HepG2 (cell line): Measurements from ENCODE around the gene SKIDA1. TPM values are rescaled to one million over a fixed set of nuclear protein-coding genes. Genes with fewer than 3 reads are reported as not detected.

ENCODE experiments used
- GATAD2A ChIP-seq: IDR thresholded peaks from 2 replicates; pipeline ENCODE4 v1.6.1; 2016
- GFI1 ChIP-seq: sonication (generic); formaldehyde crosslinking; IDR thresholded peaks from 2 replicates; pipeline ENCODE4 v1.5.0; 2020; ENCODE audit warnings: missing genetic modification reagents, mild to moderate bottlenecking, borderline replicate concordance
- HOXA9 ChIP-seq: sonication (generic); formaldehyde crosslinking; IDR thresholded peaks from 2 replicates; pipeline ENCODE4 v1.8.1; 2022; ENCODE audit warnings: missing genetic modification reagents, mild to moderate bottlenecking, moderate library complexity, borderline replicate concordance
- POLR2AphosphoS5 ChIP-seq: IDR thresholded peaks from 2 replicates; pipeline ENCODE4 v1.6.1; 2012; ENCODE audit warnings: low read depth, low read length
- PTBP1 ChIP-seq: fragments of 200-400 bp; formaldehyde crosslinking; IDR thresholded peaks from 2 replicates; pipeline ENCODE4 v1.6.1; 2018; ENCODE audit warnings: low read length, low read depth; ENCODE audit not compliant: poor library complexity, severe bottlenecking
- RNF2 ChIP-seq: fragments of 450-650 bp; conservative IDR thresholded peaks from 2 replicates; pipeline ENCODE4 v1.6.1; 2016; ENCODE audit warnings: low read depth
- SNAI1 ChIP-seq: sonication (generic); formaldehyde crosslinking; IDR thresholded peaks from 2 replicates; pipeline ENCODE4 v1.5.0; 2020; ENCODE audit warnings: mild to moderate bottlenecking, missing genetic modification reagents, borderline replicate concordance
- TGIF2 ChIP-seq: IDR thresholded peaks from 2 replicates; pipeline ENCODE4 v1.6.1; 2016; ENCODE audit warnings: control low read depth, missing compliant biosample characterization
- ZC3H4 ChIP-seq: sonication (generic); formaldehyde crosslinking; IDR thresholded peaks from 2 replicates; pipeline ENCODE4 v1.4.0; 2020; ENCODE audit warnings: missing genetic modification reagents, borderline replicate concordance
- ZNF30 ChIP-seq: sonication (generic); formaldehyde crosslinking; IDR thresholded peaks from 2 replicates; pipeline ENCODE4 v1.5.0; 2020; ENCODE audit warnings: mild to moderate bottlenecking, missing genetic modification reagents
- ZNF34 ChIP-seq: sonication (generic); formaldehyde crosslinking; IDR thresholded peaks from 2 replicates; pipeline ENCODE4 v1.4.0; 2020; ENCODE audit warnings: mild to moderate bottlenecking, missing genetic modification reagents, borderline replicate concordance
- ZNF552 ChIP-seq: sonication (generic); formaldehyde crosslinking; IDR thresholded peaks from 2 replicates; pipeline ENCODE4 v1.9.0; 2022; ENCODE audit warnings: missing genetic modification reagents, mild to moderate bottlenecking, borderline replicate concordance
- ZNF607 ChIP-seq: sonication (generic); formaldehyde crosslinking; IDR thresholded peaks from 2 replicates; pipeline ENCODE4 v1.5.1; 2020; ENCODE audit warnings: missing genetic modification reagents, mild to moderate bottlenecking, borderline replicate concordance
- polyA plus RNA-seq, 8 experiments: library from polyadenylated mRNA; depleted of rRNA in 3 of 8; stranded (reverse) in 7 of 8; unstranded in 1 of 8; fragments of >200 nt; fragmentation: Illumina TruSeq in 4 of 8; extraction: Trizol in 4 of 8; gene quantifications; 2 replicates each; pipeline versions ENCODE4 v1.2.1 to v1.2.3, GENCODE V29; 2011 to 2016; ENCODE audit warnings: low read depth in 4 of 8, missing spikeins in 1 of 8, mixed read lengths in 1 of 8; ENCODE audit not compliant: insufficient read depth in 1 of 8
- total RNA-seq, 5 experiments: library from RNA; depleted of rRNA; stranded (reverse); fragments of >200 nt; fragmentation: Illumina TruSeq; extraction: Trizol; gene quantifications; 2 replicates each; pipeline ENCODE4 v1.2.3, GENCODE V29; 2016; ENCODE audit warnings: low read depth in 1 of 5
- TF ChIP-seq, protein P1 (sequence below), 2 experiments: sonication (generic) in 1 of 2; formaldehyde crosslinking in 1 of 2; IDR thresholded peaks; 2 replicates each; pipeline versions ENCODE4 v1.4.0 to v1.6.1; 2018 to 2020; ENCODE audit warnings: missing genetic modification reagents in 2 of 2, borderline replicate concordance in 1 of 2, low read depth in 1 of 2, mild to moderate bottlenecking in 1 of 2, missing biosample characterization in 1 of 2
- TF ChIP-seq, protein P2 (sequence below): sonication (generic); formaldehyde crosslinking; IDR thresholded peaks from 2 replicates; pipeline ENCODE4 v1.8.0; 2022; ENCODE audit warnings: missing genetic modification reagents, mild to moderate bottlenecking, borderline replicate concordance
- TF ChIP-seq, protein P3 (sequence below): sonication (generic); formaldehyde crosslinking; IDR thresholded peaks from 2 replicates; pipeline ENCODE4 v1.5.1; 2020; ENCODE audit warnings: mild to moderate bottlenecking, missing genetic modification reagents, moderate library complexity
- TF ChIP-seq, protein P4 (sequence below): sonication (generic); formaldehyde crosslinking; IDR thresholded peaks from 2 replicates; pipeline ENCODE4 v1.9.0; 2021; ENCODE audit warnings: missing genetic modification reagents, borderline replicate concordance
- TF ChIP-seq, protein P5 (sequence below): sonication (generic); formaldehyde crosslinking; IDR thresholded peaks from 2 replicates; pipeline ENCODE4 v1.8.0; 2023; ENCODE audit warnings: mild to moderate bottlenecking, missing genetic modification reagents

The SKIDA1 gene
- total and polyA plus RNA-seq, 2 of the 13 experiments (the other 11 are each of a cell fraction or from before 2014, with no cell fraction given), result 0.73 to 1.5 TPM

DNA sequence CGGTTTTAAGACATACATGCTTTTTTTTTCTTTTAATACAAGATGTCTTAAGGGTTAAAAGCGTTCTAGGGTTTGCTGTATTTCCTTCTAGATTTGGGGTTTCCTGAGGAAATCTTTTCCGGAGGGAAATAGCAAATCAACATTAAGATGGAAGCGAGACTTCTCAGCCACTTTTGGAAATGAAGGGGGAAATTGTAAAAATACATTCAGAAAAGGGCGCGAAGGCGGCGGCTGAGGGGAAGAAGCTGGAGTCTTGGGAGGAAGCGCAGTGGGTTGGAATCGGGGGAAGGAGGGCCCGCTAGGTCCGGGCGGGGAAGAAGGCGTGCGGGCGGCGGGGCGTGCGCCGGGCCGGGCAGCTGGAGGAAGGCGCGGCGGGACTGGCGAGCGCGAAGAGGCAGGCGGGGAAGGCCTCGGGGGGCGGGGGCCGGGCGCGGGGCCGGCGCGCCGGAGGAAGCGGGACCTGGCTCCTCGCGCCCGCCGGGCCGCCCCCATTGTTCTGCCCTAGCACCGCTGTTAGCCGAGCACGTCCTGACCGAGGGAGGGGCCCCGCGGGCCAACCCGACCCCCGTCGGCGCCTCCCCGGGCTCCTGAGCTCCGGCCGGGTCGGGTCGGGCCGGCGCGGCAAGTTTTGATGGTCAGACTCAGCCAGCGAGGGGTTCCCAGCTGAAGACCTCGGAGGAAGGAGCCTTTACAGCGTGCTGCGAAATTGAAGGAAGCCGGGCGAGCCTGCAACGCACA lies 1.5 kb upstream of the SKIDA1 start (continued):
- TF ChIP-seq, protein P1, sequence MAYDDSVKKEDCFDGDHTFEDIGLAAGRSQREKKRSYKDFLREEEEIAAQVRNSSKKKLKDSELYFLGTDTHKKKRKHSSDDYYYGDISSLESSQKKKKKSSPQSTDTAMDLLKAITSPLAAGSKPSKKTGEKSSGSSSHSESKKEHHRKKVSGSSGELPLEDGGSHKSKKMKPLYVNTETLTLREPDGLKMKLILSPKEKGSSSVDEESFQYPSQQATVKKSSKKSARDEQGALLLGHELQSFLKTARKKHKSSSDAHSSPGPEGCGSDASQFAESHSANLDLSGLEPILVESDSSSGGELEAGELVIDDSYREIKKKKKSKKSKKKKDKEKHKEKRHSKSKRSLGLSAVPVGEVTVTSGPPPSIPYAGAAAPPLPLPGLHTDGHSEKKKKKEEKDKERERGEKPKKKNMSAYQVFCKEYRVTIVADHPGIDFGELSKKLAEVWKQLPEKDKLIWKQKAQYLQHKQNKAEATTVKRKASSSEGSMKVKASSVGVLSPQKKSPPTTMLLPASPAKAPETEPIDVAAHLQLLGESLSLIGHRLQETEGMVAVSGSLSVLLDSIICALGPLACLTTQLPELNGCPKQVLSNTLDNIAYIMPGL (CRISPR knock-in tag; IDR thresholded peaks at IDR 0.05; ENCODE audit: borderline replicate concordance in 1 of 2, low read depth in 1 of 2), result peak; percentile 2 to 43; a peak in 1 of 4 replicates
- TF ChIP-seq PTBP1 (peak; percentile 64), ZC3H4 (CRISPR knock-in tag) (peak; percentile 37; the same call in 1 of the 2 replicates), TGIF2 (CRISPR knock-in tag) (0 out of 2 replicates have a peak, but pooled peaks have one; percentile 33), SNAI1 (CRISPR knock-in tag) (no peak; the same call in 1 of the 2 replicates), ZNF607 (no peak), GFI1 (CRISPR knock-in tag) (peak; percentile 82), GATAD2A (CRISPR knock-in tag) (no peak), ZNF552 (CRISPR knock-in tag) (peak; percentile 9; the same call in 1 of the 2 replicates), ZNF34 (CRISPR knock-in tag) (no peak), RNF2 (no peak), POLR2AphosphoS5 (0 out of 2 replicates have a peak, but pooled peaks have one; percentile 36), HOXA9 (CRISPR knock-in tag) (peak; percentile 75; the same call in 1 of the 2 replicates), ZNF30 (no peak)
- TF ChIP-seq, protein P2, sequence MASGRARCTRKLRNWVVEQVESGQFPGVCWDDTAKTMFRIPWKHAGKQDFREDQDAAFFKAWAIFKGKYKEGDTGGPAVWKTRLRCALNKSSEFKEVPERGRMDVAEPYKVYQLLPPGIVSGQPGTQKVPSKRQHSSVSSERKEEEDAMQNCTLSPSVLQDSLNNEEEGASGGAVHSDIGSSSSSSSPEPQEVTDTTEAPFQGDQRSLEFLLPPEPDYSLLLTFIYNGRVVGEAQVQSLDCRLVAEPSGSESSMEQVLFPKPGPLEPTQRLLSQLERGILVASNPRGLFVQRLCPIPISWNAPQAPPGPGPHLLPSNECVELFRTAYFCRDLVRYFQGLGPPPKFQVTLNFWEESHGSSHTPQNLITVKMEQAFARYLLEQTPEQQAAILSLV (CRISPR knock-in tag), result peak; percentile 39; the same call in 1 of the 2 replicates
- TF ChIP-seq, protein P3, sequence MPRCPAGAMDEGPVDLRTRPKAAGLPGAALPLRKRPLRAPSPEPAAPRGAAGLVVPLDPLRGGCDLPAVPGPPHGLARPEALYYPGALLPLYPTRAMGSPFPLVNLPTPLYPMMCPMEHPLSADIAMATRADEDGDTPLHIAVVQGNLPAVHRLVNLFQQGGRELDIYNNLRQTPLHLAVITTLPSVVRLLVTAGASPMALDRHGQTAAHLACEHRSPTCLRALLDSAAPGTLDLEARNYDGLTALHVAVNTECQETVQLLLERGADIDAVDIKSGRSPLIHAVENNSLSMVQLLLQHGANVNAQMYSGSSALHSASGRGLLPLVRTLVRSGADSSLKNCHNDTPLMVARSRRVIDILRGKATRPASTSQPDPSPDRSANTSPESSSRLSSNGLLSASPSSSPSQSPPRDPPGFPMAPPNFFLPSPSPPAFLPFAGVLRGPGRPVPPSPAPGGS (CRISPR knock-in tag), result peak; percentile 72; the same call in 1 of the 2 replicates
- TF ChIP-seq, protein P4, sequence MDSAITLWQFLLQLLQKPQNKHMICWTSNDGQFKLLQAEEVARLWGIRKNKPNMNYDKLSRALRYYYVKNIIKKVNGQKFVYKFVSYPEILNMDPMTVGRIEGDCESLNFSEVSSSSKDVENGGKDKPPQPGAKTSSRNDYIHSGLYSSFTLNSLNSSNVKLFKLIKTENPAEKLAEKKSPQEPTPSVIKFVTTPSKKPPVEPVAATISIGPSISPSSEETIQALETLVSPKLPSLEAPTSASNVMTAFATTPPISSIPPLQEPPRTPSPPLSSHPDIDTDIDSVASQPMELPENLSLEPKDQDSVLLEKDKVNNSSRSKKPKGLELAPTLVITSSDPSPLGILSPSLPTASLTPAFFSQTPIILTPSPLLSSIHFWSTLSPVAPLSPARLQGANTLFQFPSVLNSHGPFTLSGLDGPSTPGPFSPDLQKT (CRISPR knock-in tag), result 0 out of 2 replicates have a peak, but pooled peaks have one; percentile 65
- TF ChIP-seq, protein P5, sequence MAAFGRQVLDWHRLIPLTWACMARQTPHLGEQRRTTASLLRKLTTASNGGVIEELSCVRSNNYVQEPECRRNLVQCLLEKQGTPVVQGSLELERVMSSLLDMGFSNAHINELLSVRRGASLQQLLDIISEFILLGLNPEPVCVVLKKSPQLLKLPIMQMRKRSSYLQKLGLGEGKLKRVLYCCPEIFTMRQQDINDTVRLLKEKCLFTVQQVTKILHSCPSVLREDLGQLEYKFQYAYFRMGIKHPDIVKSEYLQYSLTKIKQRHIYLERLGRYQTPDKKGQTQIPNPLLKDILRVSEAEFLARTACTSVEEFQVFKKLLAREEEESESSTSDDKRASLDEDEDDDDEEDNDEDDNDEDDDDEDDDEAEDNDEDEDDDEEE (CRISPR knock-in tag), result 0 out of 2 replicates have a peak, but pooled peaks have one; percentile 25
